ENCODE data around the gene NAA60. TPM values are rescaled to one million over a fixed set of nuclear protein-coding genes. Genes with fewer than 3 reads are reported as not detected.

NAA60 gene
- total RNA-seq, 1 donor from 2014 or later: 75.5 TPM

DNA sequence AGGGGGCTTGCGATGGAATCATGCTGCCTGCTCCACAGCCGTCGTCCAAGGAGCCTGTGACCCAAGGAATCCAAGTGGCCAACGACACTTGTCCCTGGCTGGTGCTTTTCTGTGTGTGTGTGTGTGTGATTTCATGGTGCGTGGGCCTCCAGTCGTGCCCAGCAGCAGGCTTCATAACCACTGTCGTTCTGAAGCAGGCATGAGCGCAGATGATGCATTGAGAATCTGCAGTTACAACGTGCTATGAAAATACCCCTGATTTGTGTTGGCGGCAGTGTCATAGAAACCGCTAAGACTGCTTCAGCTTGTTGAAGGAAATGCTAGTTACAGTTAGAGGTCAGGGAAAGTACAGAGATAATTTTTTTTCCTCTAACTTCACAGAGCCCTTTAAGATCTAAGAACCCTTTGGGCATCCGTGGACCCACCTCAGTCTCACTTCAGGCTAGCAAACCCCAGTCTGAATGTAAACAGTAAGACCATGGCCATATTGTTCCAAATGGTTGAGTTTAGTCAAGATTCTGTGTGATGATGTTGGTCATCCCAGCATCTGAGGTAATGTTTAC is 36.3 kb downstream of the NAA60 start:
- peaks cover 39% of the 10 kb centered on the region for H3K36me3 Mint-ChIP-seq (ENCODE audit: low read depth, unreplicated experiment)
- H3K27ac Mint-ChIP-seq (ENCODE audit: unreplicated experiment): no peak overlapping the region

DNA sequence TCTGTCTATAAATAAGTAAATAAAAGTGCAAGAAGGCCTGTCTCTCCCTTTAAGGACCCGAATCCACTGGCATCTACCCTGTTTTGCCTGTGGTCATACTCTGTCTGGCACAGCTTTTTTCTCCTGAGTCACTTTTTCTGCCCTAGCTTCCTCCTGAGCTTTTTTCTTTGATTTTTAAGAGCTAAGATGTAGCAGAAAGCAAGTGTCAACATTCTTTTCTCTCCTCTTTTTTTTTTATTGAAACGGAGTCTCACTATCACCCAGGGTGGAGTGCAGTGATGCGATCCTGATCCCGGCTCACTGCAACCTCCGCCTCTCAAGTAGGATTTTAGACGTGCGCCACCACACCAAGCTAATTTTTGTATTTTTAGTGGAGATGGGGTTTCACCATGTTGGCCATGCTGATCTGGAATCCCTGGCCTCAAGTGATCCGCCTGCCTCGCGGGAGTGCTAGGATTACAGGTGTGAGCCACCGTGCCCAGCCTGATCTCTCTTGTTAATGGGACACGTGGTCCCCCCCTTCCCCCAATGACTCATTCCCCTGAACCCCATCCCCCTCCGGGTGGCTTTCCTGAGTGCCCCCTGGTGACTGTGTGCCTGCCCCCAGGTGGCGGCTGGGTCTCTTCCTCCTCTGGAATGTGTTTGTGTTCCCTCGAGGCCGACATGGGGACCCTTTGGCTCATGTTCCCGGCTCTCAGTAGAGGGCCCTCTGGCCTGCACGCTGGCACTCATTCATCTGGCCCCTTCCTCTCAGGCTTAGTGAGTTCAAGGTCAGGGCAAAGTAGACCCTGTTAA is 37.6 kb downstream of the NAA60 start:
- TF ChIP-seq, protein P1, sequence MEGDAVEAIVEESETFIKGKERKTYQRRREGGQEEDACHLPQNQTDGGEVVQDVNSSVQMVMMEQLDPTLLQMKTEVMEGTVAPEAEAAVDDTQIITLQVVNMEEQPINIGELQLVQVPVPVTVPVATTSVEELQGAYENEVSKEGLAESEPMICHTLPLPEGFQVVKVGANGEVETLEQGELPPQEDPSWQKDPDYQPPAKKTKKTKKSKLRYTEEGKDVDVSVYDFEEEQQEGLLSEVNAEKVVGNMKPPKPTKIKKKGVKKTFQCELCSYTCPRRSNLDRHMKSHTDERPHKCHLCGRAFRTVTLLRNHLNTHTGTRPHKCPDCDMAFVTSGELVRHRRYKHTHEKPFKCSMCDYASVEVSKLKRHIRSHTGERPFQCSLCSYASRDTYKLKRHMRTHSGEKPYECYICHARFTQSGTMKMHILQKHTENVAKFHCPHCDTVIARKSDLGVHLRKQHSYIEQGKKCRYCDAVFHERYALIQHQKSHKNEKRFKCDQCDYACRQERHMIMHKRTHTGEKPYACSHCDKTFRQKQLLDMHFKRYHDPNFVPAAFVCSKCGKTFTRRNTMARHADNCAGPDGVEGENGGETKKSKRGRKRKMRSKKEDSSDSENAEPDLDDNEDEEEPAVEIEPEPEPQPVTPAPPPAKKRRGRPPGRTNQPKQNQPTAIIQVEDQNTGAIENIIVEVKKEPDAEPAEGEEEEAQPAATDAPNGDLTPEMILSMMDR (IDR thresholded peaks at IDR 0.05; ENCODE audit: unreplicated experiment): no peak
- Mint-ChIP-seq H3K4me3 (ENCODE audit: unreplicated experiment) (no peak overlapping the region), H3K36me3 (ENCODE audit: low read depth, unreplicated experiment) (peaks cover 39% of the 10 kb centered on the region), H3K27ac (ENCODE audit: unreplicated experiment) (peak overlapping the region; percentile 30), H3K4me1 (ENCODE audit: unreplicated experiment) (no peaks in the 10 kb centered on the region), H3K9me3 (ENCODE audit: unreplicated experiment) (no peaks in the 10 kb centered on the region), H3K27me3 (ENCODE audit: unreplicated experiment) (peaks cover 7% of the 10 kb centered on the region)
- DNase-seq (ENCODE audit: low spot score): no peak

More for the DNA sequence above, 36.3 kb downstream of the NAA60 start:
- no peak for DNase-seq (ENCODE audit: low spot score)
- TF ChIP-seq, protein P1 (IDR thresholded peaks at IDR 0.05; ENCODE audit: unreplicated experiment): no peak
- Mint-ChIP-seq H3K27me3 (ENCODE audit: unreplicated experiment) (peaks cover 8% of the 10 kb centered on the region), H3K9me3 (ENCODE audit: unreplicated experiment) (no peaks in the 10 kb centered on the region), H3K4me1 (ENCODE audit: unreplicated experiment) (no peaks in the 10 kb centered on the region), H3K4me3 (ENCODE audit: unreplicated experiment) (no peak overlapping the region)

DNA sequence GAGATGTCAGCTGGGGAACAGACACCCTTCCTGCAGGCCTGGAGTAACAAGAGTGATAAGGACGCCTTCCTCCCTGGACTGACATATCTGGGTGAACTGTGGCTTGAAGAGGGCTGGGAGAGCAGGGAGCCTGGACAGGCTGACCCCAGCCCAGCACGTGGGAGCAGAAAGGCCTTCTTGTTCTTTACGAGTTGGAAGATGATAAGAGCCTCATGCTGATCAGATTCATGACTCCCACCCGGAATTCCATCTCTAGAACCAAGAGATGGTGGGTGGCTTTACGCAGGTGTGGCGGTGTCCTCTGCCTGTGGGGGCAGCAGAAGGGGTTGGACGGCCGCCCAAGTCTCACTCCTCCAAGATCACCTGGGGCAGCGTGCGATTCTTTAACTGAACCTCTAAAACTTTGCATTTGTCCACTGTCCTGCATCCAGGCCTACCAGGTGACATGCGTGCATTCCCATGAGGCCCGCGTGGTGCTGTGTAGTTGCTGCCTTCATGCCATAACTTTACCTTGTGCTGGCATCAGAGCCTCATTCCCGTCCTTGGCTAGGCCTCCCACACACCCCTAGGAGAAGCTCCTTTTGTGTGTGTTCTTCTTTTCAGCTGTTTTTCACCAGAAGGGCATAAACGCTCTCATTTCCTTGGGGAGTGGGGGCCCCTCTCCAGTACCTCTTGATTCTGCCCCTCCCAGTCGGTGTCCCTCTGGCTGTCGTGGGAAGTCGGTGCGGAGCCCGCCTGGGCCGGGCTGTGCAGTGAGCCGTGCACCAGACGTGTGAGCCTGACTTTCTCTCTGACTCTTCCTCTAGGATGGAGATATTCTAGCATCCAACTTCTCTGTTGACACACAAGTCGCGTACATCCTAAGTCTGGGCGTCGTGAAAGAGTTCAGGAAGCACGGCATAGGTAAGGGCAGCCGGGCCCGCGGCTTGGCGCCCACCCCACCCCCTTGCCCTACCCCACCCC is 38.5 kb downstream of the NAA60 start:
- H3K36me3 Mint-ChIP-seq (ENCODE audit: low read depth, unreplicated experiment): peaks cover 39% of the 10 kb centered on the region
- H3K27ac Mint-ChIP-seq (ENCODE audit: unreplicated experiment): peak overlapping the region; percentile 30
- TF ChIP-seq, protein P1 (IDR thresholded peaks at IDR 0.05; ENCODE audit: unreplicated experiment): no peak
- H3K9me3 Mint-ChIP-seq (ENCODE audit: unreplicated experiment): no peaks in the 10 kb centered on the region
- H3K27me3 Mint-ChIP-seq (ENCODE audit: unreplicated experiment): peaks cover 7% of the 10 kb centered on the region
- DNase-seq (ENCODE audit: low spot score): no peak
- no peaks in the 10 kb centered on the region for H3K4me1 Mint-ChIP-seq (ENCODE audit: unreplicated experiment)
- H3K4me3 Mint-ChIP-seq (ENCODE audit: unreplicated experiment): no peak overlapping the region

DNA sequence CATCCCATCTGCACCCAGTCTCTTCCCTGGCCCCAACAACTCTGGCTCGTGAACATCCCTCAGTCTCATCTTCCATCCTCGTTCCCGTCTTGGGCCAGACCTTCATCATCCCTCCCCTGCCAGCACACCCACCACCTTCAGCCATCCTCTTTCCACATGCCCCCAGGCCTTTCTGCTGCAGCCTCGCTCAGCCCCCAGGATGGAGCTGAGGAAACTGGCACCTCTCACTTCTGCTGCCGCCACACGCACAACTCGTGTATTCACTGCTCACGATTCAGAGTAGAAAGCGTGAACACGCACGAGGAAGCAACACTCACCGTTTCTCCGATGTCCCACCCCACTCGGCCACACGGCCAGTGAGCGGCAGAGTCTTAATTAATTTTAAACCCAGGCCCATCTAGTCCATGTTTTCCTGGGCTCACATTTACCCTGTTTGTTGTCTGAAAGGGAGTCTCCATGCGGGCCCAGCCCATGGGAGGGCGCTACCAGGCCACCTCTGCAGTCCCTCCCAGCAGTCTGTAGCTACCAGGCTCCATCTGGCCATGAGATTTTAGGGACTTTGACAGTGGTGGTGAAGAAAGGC is 39.3 kb downstream of the NAA60 start:
- Mint-ChIP-seq H3K36me3 (ENCODE audit: low read depth, unreplicated experiment) (peaks cover 37% of the 10 kb centered on the region), H3K4me3 (ENCODE audit: unreplicated experiment) (peak overlapping the region; percentile 21), H3K27ac (ENCODE audit: unreplicated experiment) (peak overlapping the region; percentile 13), H3K27me3 (ENCODE audit: unreplicated experiment) (peaks cover 8% of the 10 kb centered on the region), H3K9me3 (ENCODE audit: unreplicated experiment) (no peaks in the 10 kb centered on the region), H3K4me1 (ENCODE audit: unreplicated experiment) (no peaks in the 10 kb centered on the region)
- DNase-seq (ENCODE audit: low spot score): no peak
- TF ChIP-seq, protein P1 (IDR thresholded peaks at IDR 0.05; ENCODE audit: unreplicated experiment): no peak
